KMS-11 (cell line): ENCODE data around the gene OXA1L.

Source experiments
- H2AFZ ChIP-seq: fragments of 200-600 bp; sonication (generic); 2 replicates; pipeline ENCODE4 v1.6.1; 2016; ENCODE audit warnings: antibody characterized with exemption, mixed run types, low read depth
- H3K27ac ChIP-seq: fragments of 200-600 bp; sonication (generic); 2 replicates; pipeline ENCODE4 v1.6.1; 2016; ENCODE audit warnings: mild to moderate bottlenecking, mixed run types
- H3K27me3 ChIP-seq: fragments of 200-600 bp; sonication (generic); 2 replicates; pipeline ENCODE4 v1.6.1; 2017; ENCODE audit warnings: mild to moderate bottlenecking, low read depth, mixed run types, moderate library complexity; ENCODE audit not compliant: insufficient read depth
- H3K36me3 ChIP-seq: fragments of 200-600 bp; sonication (generic); 2 replicates; pipeline ENCODE4 v1.6.1; 2017; ENCODE audit warnings: mild to moderate bottlenecking, mixed run types; ENCODE audit not compliant: insufficient read depth
- H3K4me1 ChIP-seq: fragments of 200-600 bp; sonication (generic); 2 replicates; pipeline ENCODE4 v1.6.1; 2016; ENCODE audit warnings: mild to moderate bottlenecking, low read depth, mixed run types; ENCODE audit not compliant: poor library complexity, severe bottlenecking
- H3K4me2 ChIP-seq: fragments of 200-600 bp; sonication (generic); 2 replicates; pipeline ENCODE4 v1.7.0; 2016; ENCODE audit warnings: mild to moderate bottlenecking, mixed run types
- H3K4me3 ChIP-seq: fragments of 200-600 bp; sonication (generic); IDR thresholded peaks from 2 replicates; pipeline ENCODE4 v1.6.1; 2017; ENCODE audit warnings: low read depth, low read length, mixed read lengths; ENCODE audit not compliant: insufficient read depth
- H3K79me2 ChIP-seq: fragments of 200-600 bp; sonication (generic); 2 replicates; pipeline ENCODE4 v1.6.1; 2016; ENCODE audit warnings: low read depth, mixed run types; ENCODE audit not compliant: insufficient read depth
- H3K9ac ChIP-seq: fragments of 200-600 bp; sonication (generic); 2 replicates; pipeline ENCODE4 v1.6.1; 2016; ENCODE audit warnings: mild to moderate bottlenecking, mixed run types
- H4K20me1 ChIP-seq: fragments of 200-600 bp; sonication (generic); 2 replicates; pipeline ENCODE4 v1.6.1; 2016; ENCODE audit warnings: mild to moderate bottlenecking, mixed run types; ENCODE audit not compliant: insufficient read depth
- CTCF ChIP-seq: fragments of 200-600 bp; sonication (generic); conservative IDR thresholded peaks from 2 replicates; pipeline ENCODE4 v1.6.1; 2017; ENCODE audit warnings: low read depth, mild to moderate bottlenecking, antibody characterized with exemption, low read length, moderate library complexity, mixed read lengths

Gene OXA1L

DNA sequence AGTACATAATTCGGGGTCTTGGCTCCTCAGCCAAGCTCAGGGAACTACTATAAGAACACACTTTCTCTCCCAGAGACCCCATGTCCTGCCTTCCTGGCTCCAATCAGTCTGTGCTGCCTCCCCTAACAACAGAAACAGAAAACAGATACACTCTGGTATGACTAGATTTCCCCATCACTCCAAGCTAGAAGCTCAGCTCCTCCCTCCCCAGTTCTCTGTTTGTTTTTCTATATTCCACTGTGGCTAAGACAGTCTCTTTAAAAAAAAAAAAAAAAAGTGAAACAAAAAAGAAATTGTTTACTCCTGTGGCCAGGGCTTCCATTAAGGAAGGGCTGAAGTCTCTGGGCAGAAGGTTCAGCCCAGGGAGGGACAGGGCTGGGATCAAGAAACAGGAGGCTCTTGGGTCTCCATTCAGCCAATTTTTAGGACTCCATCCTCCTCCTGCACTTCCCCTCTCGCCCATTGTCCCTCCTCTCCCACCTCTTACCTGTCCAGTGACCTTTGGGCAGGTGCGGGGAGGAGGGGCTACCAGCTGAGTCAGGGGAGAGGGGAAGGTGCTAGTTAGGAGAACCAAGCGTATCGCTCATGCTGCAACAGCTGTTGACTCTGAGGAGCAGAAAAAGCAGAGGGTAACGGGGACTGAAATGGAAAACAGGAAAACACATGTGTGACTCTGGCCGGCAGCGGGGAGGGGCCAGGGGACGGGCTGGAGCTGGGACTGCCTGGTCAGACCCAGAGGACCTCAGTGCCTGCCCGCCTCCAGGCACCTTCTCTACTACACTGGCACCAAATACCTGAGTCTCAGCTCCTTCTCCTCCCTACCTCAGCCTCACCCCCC lies 52.9 kb downstream of the OXA1L start:
- no peaks in the 10 kb centered on the region for H4K20me1 ChIP-seq
- no peaks in the 10 kb centered on the region for H3K36me3 ChIP-seq
- H3K27ac ChIP-seq = peak overlapping the region; percentile 80
- no peak overlapping the region for H3K4me3 ChIP-seq
- peak overlapping the region; percentile 53 for H3K9ac ChIP-seq
- peak overlapping the region; percentile 49; the same call in 1 of the 2 replicates for H2AFZ ChIP-seq
- TF ChIP-seq CTCF = no peak
- H3K79me2 ChIP-seq = no peaks in the 10 kb centered on the region
- peak overlapping the region; percentile 92 for H3K4me2 ChIP-seq
- H3K4me1 ChIP-seq = peaks cover 79% of the 10 kb centered on the region
- H3K27me3 ChIP-seq = no peaks in the 10 kb centered on the region

- Histone ChIP-seq H3K79me2 (no peaks in the 10 kb centered on the region), H2AFZ (no peak overlapping the region), H3K27me3 (no peaks in the 10 kb centered on the region), H3K4me2 (no peak overlapping the region), H3K27ac (no peak overlapping the region), H3K9ac (no peak overlapping the region), H3K4me1 (peaks cover 72% of the 10 kb centered on the region), H3K4me3 (no peak overlapping the region), H4K20me1 (no peaks in the 10 kb centered on the region), H3K36me3 (no peaks in the 10 kb centered on the region)
- TF ChIP-seq CTCF = no peak
Measured at GRCh38 chr14:22820731-22821130, 54.2 kb downstream of the OXA1L start.

GRCh38 chr14:22821193-22822015 lies 54.9 kb downstream of the OXA1L start:
- Histone ChIP-seq H3K4me3 (no peak overlapping the region), H3K27ac (no peak overlapping the region), H3K27me3 (no peaks in the 10 kb centered on the region), H3K4me1 (peaks cover 72% of the 10 kb centered on the region), H2AFZ (no peak overlapping the region), H4K20me1 (no peaks in the 10 kb centered on the region), H3K36me3 (no peaks in the 10 kb centered on the region), H3K79me2 (no peaks in the 10 kb centered on the region), H3K9ac (no peak overlapping the region), H3K4me2 (no peak overlapping the region)
- no peak for TF ChIP-seq CTCF

DNA sequence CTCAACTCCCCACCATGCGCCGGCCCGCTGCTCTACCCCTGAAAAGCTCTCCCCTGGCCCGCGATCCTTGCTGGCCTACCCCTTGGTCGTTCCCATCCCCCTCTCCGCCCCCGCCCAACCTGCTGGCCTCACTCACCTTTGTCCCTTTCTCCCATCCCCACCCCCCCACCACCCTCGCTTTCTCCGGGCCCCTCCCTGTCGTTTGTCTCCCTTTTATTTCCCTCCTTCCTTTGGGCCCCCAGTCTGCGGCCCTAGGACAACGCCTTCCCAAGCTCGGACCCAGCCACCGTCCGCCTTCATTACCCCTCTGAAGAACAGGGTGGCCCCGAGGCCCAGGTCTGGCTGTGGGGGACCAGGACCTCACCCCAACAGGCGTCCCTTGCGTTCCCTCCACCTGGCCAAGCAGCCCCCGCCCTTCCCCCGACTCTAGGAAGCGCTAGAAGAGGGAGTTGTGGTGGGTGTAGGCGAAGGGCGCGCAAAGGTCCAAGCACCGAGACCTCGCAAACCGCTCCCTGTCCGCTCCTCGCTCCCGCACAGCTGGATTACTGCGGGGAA lies 55.6 kb downstream of the OXA1L start:
- Histone ChIP-seq H3K36me3 (no peaks in the 10 kb centered on the region), H3K4me2 (no peak overlapping the region), H3K9ac (no peak overlapping the region), H3K4me3 (no peak overlapping the region), H3K79me2 (no peaks in the 10 kb centered on the region), H3K27ac (no peak overlapping the region), H3K27me3 (no peaks in the 10 kb centered on the region), H3K4me1 (peaks cover 71% of the 10 kb centered on the region), H4K20me1 (no peaks in the 10 kb centered on the region), H2AFZ (no peak overlapping the region)
- TF ChIP-seq CTCF = no peak
